ENCODE measurements around the gene TRPC5OS.
A peak's percentile ranks its signal among the peaks of the same experiment; 100 is the strongest.

Gene TRPC5OS

GRCh38 chrX:111875881-111876280, at the start of gene TRPC5OS:
Gene TRPC5OS, plus strand, starts transcription at chrX:111876181. Its CDS starts 25,669 bp downstream, at chrX:111901850.
- no peak for DNase-seq (ENCODE audit: low spot score)

- no peak for DNase-seq (ENCODE audit: low spot score)
These were observed 46.6 kb upstream of the TRPC5OS start for GRCh38 chrX:111829345-111829744.

GRCh38 chrX:111830571-111830970, 45.4 kb upstream of the TRPC5OS start:
- no peak for DNase-seq (ENCODE audit: low spot score)

- DNase-seq (ENCODE audit: low spot score): peak; percentile 25
These were observed 44.6 kb upstream of the TRPC5OS start for GRCh38 chrX:111831343-111831742.

- peak; percentile 12 for DNase-seq (ENCODE audit: low spot score)
These were observed 38.8 kb upstream of the TRPC5OS start for GRCh38 chrX:111837197-111837596.

- DNase-seq (ENCODE audit: low spot score): no peak
These were observed 28.4 kb upstream of the TRPC5OS start for GRCh38 chrX:111847491-111848133.

GRCh38 chrX:111848541-111848940, 27.4 kb upstream of the TRPC5OS start:
- DNase-seq (ENCODE audit: low spot score): no peak

GRCh38 chrX:111850975-111851374, 25.0 kb upstream of the TRPC5OS start:
- DNase-seq (ENCODE audit: low spot score): no peak

GRCh38 chrX:111854556-111855490, 21.2 kb upstream of the TRPC5OS start:
- DNase-seq (ENCODE audit: low spot score): no peak

- DNase-seq (ENCODE audit: low spot score): no peak
These were observed 18.4 kb upstream of the TRPC5OS start for GRCh38 chrX:111857534-111858060.

- no peak for DNase-seq (ENCODE audit: low spot score)
These were observed 14.4 kb upstream of the TRPC5OS start for GRCh38 chrX:111861605-111862004.

- DNase-seq (ENCODE audit: low spot score): no peak
These were observed 8.7 kb upstream of the TRPC5OS start for GRCh38 chrX:111867236-111867635.

GRCh38 chrX:111868726-111869638, 7.0 kb upstream of the TRPC5OS start:
- DNase-seq (ENCODE audit: low spot score): peak; percentile 3

- peak; percentile 78 for DNase-seq (ENCODE audit: low spot score)
These were observed 6.3 kb upstream of the TRPC5OS start for GRCh38 chrX:111869639-111870034.

- no peak for DNase-seq (ENCODE audit: low spot score)
These were observed 1.7 kb upstream of the TRPC5OS start for GRCh38 chrX:111874241-111874640.

GRCh38 chrX:111876646-111877045, 665 bp downstream of the TRPC5OS start:
- no peak for DNase-seq (ENCODE audit: low spot score)

- DNase-seq (ENCODE audit: low spot score): no peak
These were observed 1.7 kb downstream of the TRPC5OS start for GRCh38 chrX:111877681-111878080.

- no peak for DNase-seq (ENCODE audit: low spot score)
These were observed 4.8 kb downstream of the TRPC5OS start for GRCh38 chrX:111880735-111881134.

- no peak for DNase-seq (ENCODE audit: low spot score)
These were observed 5.7 kb downstream of the TRPC5OS start for GRCh38 chrX:111881715-111882114.

GRCh38 chrX:111886678-111887077, 10.7 kb downstream of the TRPC5OS start:
- DNase-seq (ENCODE audit: low spot score): peak; percentile 2

GRCh38 chrX:111888600-111888999, 12.6 kb downstream of the TRPC5OS start:
- DNase-seq (ENCODE audit: low spot score): no peak

GRCh38 chrX:111892375-111892774, 16.4 kb downstream of the TRPC5OS start:
- no peak for DNase-seq (ENCODE audit: low spot score)
